K562 (cell line): ENCODE data around the gene CCNB1. TPM values are rescaled to one million over a fixed set of nuclear protein-coding genes. Genes with fewer than 3 reads are reported as not detected.

ENCODE experiments used
- BDP1 ChIP-seq: IDR thresholded peaks from 3 replicates; pipeline ENCODE4 v1.6.1; 2011; ENCODE audit not compliant: insufficient read length, insufficient read depth
- CREBBP ChIP-seq: IDR thresholded peaks from one replicate; pipeline ENCODE4 v1.6.1; 2012; ENCODE audit warnings: low read depth, mild to moderate bottlenecking, control low read depth, inconsistent platforms, low read length
- ELF2 ChIP-seq: fragments of 250-450 bp; sonication (Bioruptor Pico); IDR thresholded peaks from 2 replicates; pipeline ENCODE4 v1.5.0; 2021; ENCODE audit warnings: mild to moderate bottlenecking
- GTF2E2 ChIP-seq: fragments of 200-800 bp; sonication (Bioruptor generic); IDR thresholded peaks from 2 replicates; pipeline ENCODE4 v1.6.1; 2016; ENCODE audit warnings: missing genetic modification characterization, missing compliant biosample characterization
- HMG20A ChIP-seq: fragments of 450-650 bp; formaldehyde crosslinking; conservative IDR thresholded peaks from 2 replicates; pipeline ENCODE4 v1.4.0; 2020; ENCODE audit warnings: mild to moderate bottlenecking, mixed read lengths
- LEF1 ChIP-seq: fragments of 450-650 bp; IDR thresholded peaks from 2 replicates; pipeline ENCODE4 v1.6.1; 2016; ENCODE audit warnings: mild to moderate bottlenecking
- MAFF ChIP-seq: IDR thresholded peaks from 2 replicates; pipeline ENCODE4 v1.6.1; 2012; ENCODE audit warnings: low read length, improper control_type of control experiment
- MBD2 ChIP-seq: sonication (generic); IDR thresholded peaks from 2 replicates; pipeline ENCODE4 v1.6.1; 2016; ENCODE audit warnings: low read depth, borderline replicate concordance
- MED1 ChIP-seq: sonication (generic); formaldehyde crosslinking; IDR thresholded peaks from 2 replicates; pipeline ENCODE4 v1.8.1; 2023; ENCODE audit warnings: missing genetic modification reagents, borderline replicate concordance
- MTA3 ChIP-seq: fragments of 450-650 bp; formaldehyde crosslinking; IDR thresholded peaks from 2 replicates; pipeline ENCODE4 v1.6.1; 2017; ENCODE audit warnings: mild to moderate bottlenecking, borderline replicate concordance
- POLR2G ChIP-seq: fragments of 200-400 bp; formaldehyde crosslinking; IDR thresholded peaks from 2 replicates; pipeline ENCODE4 v1.6.1; 2017; ENCODE audit warnings: low read depth, mild to moderate bottlenecking, antibody characterized with exemption, low read length, moderate library complexity
- RCOR1 ChIP-seq, 2 experiments: IDR thresholded peaks; 2 replicates each; pipeline ENCODE4 v1.6.1; 2012; ENCODE audit warnings: low read depth in 2 of 2, low read length in 2 of 2, borderline replicate concordance in 1 of 2, improper control_type of control experiment in 1 of 2
- SMARCA4 ChIP-seq: fragments of 450-650 bp; IDR thresholded peaks from 2 replicates; pipeline ENCODE4 v1.6.1; 2016
- STAT5A ChIP-seq: IDR thresholded peaks from 2 replicates; pipeline ENCODE4 v1.6.1; 2012; ENCODE audit warnings: low read length, inconsistent platforms, borderline replicate concordance
- SUPT5H ChIP-seq: fragments of 450-650 bp; IDR thresholded peaks from 2 replicates; pipeline ENCODE4 v1.6.1; 2016
- ZKSCAN8 ChIP-seq: fragments of 200-800 bp; sonication (Bioruptor generic); IDR thresholded peaks from 2 replicates; pipeline ENCODE4 v1.6.1; 2016; ENCODE audit warnings: missing genetic modification characterization, missing compliant biosample characterization
- ZNF24 ChIP-seq: fragments of 450-650 bp; IDR thresholded peaks from 2 replicates; pipeline ENCODE4 v1.6.1; 2016
- ZNF668 ChIP-seq: fragments of 250-450 bp; sonication (Bioruptor Pico); IDR thresholded peaks from 2 replicates; pipeline ENCODE4 v1.8.0; 2022; ENCODE audit warnings: mild to moderate bottlenecking, inconsistent platforms
- ZNF717 ChIP-seq: fragments of 250-450 bp; sonication (Bioruptor Pico); IDR thresholded peaks from 2 replicates; pipeline ENCODE4 v1.5.0; 2021
- ZNF780A ChIP-seq: fragments of 250-450 bp; sonication (Bioruptor Pico); IDR thresholded peaks from 2 replicates; pipeline ENCODE4 v1.5.0; 2021; ENCODE audit warnings: mild to moderate bottlenecking
- polyA plus RNA-seq, 8 experiments: library from polyadenylated mRNA; depleted of rRNA in 4 of 8; stranded (reverse) in 5 of 8; unstranded in 3 of 8; fragments of >200 nt; fragmentation: Nextera tagmentation in 2 of 8; fragmentation: Illumina TruSeq in 1 of 8; extraction: Ambion mirVana in 2 of 8; extraction: Trizol in 1 of 8; gene quantifications; 2 replicates each; pipeline versions ENCODE4 v1.2.1 to v1.2.3, GENCODE V29; 2011 to 2014; ENCODE audit warnings: inconsistent platforms in 1 of 8, missing spikeins in 1 of 8
- total RNA-seq, 7 experiments: library from RNA; depleted of rRNA in 6 of 7; stranded (reverse); fragments of >200 nt in 6 of 7; fragmentation: Illumina TruSeq in 2 of 7; extraction: Trizol in 2 of 7; gene quantifications; 2 replicates each; pipeline versions ENCODE4 v1.2.1 to v1.2.3, GENCODE V29; 2011 to 2021; ENCODE audit warnings: low replicate concordance in 1 of 7
- TF ChIP-seq, protein P1 (sequence below): fragments of 200-600 bp; sonication (generic); IDR thresholded peaks from one replicate; pipeline ENCODE4 v1.6.1; 2012; ENCODE audit warnings: mild to moderate bottlenecking, low read depth, low read length, inconsistent platforms

CCNB1 gene
- total and polyA plus RNA-seq, 9 of the 15 experiments (the other 6 are each of a cell fraction or from before 2014, with no cell fraction given) = 165 to 679 (median 271) TPM

DNA sequence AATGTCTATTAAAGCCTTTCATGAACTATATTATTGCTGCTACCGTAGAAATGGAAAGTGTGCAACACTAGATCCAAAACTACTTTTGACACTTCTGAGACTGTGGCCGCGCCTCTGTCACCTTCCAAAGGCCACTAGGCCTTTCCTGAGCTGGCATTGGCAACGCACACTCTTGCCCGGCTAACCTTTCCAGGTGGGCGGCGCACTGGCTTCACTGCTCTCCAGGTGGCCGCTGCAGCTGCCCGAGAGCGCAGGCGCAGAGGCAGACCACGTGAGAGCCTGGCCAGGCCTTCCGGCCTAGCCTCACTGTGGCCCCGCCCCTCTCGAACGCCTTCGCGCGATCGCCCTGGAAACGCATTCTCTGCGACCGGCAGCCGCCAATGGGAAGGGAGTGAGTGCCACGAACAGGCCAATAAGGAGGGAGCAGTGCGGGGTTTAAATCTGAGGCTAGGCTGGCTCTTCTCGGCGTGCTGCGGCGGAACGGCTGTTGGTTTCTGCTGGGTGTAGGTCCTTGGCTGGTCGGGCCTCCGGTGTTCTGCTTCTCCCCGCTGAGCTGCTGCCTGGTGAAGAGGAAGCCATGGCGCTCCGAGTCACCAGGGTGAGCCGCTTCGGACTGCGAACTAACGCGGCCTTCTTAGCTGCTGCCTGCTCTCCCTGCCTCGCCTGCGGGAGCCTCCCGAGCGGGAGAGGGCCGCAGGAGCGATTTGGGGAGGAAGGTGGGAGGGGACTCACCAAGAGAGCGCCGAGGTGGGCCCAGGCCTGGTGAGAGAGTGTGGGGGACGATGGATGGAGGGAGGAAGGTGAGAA is at the start of gene CCNB1 (continued):
- TF ChIP-seq RCOR1 (IDR thresholded peaks at IDR 0.05; ENCODE audit: borderline replicate concordance in 1 of 2, low read depth in 2 of 2, low read length in 2 of 2) (peak in 1 of 2 experiments; percentile 48; a peak in 1 of 4 replicates), STAT5A (no peak), ZNF668 (CRISPR knock-in tag) (no peak), BDP1 (no peak), SMARCA4 (no peak), SUPT5H (peak; percentile 88), HMG20A (CRISPR knock-in tag) (no peak), MTA3 (peak; percentile 49; the same call in 1 of the 2 replicates), ZNF717 (CRISPR knock-in tag) (no peak), ZNF24 (no peak), MED1 (CRISPR knock-in tag) (no peak), GTF2E2 (tag) (no peak), LEF1 (no peak), ZNF780A (CRISPR knock-in tag) (no peak), ZKSCAN8 (CRISPR knock-in tag) (no peak), MBD2 (peak; percentile 90), CREBBP (no peak), MAFF (no peak), POLR2G (peak; percentile 97), ELF2 (CRISPR knock-in tag) (no peak)
- TF ChIP-seq, protein P1, sequence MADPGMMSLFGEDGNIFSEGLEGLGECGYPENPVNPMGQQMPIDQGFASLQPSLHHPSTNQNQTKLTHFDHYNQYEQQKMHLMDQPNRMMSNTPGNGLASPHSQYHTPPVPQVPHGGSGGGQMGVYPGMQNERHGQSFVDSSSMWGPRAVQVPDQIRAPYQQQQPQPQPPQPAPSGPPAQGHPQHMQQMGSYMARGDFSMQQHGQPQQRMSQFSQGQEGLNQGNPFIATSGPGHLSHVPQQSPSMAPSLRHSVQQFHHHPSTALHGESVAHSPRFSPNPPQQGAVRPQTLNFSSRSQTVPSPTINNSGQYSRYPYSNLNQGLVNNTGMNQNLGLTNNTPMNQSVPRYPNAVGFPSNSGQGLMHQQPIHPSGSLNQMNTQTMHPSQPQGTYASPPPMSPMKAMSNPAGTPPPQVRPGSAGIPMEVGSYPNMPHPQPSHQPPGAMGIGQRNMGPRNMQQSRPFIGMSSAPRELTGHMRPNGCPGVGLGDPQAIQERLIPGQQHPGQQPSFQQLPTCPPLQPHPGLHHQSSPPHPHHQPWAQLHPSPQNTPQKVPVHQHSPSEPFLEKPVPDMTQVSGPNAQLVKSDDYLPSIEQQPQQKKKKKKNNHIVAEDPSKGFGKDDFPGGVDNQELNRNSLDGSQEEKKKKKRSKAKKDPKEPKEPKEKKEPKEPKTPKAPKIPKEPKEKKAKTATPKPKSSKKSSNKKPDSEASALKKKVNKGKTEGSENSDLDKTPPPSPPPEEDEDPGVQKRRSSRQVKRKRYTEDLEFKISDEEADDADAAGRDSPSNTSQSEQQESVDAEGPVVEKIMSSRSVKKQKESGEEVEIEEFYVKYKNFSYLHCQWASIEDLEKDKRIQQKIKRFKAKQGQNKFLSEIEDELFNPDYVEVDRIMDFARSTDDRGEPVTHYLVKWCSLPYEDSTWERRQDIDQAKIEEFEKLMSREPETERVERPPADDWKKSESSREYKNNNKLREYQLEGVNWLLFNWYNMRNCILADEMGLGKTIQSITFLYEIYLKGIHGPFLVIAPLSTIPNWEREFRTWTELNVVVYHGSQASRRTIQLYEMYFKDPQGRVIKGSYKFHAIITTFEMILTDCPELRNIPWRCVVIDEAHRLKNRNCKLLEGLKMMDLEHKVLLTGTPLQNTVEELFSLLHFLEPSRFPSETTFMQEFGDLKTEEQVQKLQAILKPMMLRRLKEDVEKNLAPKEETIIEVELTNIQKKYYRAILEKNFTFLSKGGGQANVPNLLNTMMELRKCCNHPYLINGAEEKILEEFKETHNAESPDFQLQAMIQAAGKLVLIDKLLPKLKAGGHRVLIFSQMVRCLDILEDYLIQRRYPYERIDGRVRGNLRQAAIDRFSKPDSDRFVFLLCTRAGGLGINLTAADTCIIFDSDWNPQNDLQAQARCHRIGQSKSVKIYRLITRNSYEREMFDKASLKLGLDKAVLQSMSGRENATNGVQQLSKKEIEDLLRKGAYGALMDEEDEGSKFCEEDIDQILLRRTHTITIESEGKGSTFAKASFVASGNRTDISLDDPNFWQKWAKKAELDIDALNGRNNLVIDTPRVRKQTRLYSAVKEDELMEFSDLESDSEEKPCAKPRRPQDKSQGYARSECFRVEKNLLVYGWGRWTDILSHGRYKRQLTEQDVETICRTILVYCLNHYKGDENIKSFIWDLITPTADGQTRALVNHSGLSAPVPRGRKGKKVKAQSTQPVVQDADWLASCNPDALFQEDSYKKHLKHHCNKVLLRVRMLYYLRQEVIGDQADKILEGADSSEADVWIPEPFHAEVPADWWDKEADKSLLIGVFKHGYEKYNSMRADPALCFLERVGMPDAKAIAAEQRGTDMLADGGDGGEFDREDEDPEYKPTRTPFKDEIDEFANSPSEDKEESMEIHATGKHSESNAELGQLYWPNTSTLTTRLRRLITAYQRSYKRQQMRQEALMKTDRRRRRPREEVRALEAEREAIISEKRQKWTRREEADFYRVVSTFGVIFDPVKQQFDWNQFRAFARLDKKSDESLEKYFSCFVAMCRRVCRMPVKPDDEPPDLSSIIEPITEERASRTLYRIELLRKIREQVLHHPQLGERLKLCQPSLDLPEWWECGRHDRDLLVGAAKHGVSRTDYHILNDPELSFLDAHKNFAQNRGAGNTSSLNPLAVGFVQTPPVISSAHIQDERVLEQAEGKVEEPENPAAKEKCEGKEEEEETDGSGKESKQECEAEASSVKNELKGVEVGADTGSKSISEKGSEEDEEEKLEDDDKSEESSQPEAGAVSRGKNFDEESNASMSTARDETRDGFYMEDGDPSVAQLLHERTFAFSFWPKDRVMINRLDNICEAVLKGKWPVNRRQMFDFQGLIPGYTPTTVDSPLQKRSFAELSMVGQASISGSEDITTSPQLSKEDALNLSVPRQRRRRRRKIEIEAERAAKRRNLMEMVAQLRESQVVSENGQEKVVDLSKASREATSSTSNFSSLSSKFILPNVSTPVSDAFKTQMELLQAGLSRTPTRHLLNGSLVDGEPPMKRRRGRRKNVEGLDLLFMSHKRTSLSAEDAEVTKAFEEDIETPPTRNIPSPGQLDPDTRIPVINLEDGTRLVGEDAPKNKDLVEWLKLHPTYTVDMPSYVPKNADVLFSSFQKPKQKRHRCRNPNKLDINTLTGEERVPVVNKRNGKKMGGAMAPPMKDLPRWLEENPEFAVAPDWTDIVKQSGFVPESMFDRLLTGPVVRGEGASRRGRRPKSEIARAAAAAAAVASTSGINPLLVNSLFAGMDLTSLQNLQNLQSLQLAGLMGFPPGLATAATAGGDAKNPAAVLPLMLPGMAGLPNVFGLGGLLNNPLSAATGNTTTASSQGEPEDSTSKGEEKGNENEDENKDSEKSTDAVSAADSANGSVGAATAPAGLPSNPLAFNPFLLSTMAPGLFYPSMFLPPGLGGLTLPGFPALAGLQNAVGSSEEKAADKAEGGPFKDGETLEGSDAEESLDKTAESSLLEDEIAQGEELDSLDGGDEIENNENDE = no peak
